ENCODE measurements around the gene ASNSD1. TPM values are rescaled to one million over a fixed set of nuclear protein-coding genes. Genes with fewer than 3 reads are reported as not detected.

Gene ASNSD1
- total RNA-seq, 1 experiment from 2014 or later = 14.8 TPM

DNA sequence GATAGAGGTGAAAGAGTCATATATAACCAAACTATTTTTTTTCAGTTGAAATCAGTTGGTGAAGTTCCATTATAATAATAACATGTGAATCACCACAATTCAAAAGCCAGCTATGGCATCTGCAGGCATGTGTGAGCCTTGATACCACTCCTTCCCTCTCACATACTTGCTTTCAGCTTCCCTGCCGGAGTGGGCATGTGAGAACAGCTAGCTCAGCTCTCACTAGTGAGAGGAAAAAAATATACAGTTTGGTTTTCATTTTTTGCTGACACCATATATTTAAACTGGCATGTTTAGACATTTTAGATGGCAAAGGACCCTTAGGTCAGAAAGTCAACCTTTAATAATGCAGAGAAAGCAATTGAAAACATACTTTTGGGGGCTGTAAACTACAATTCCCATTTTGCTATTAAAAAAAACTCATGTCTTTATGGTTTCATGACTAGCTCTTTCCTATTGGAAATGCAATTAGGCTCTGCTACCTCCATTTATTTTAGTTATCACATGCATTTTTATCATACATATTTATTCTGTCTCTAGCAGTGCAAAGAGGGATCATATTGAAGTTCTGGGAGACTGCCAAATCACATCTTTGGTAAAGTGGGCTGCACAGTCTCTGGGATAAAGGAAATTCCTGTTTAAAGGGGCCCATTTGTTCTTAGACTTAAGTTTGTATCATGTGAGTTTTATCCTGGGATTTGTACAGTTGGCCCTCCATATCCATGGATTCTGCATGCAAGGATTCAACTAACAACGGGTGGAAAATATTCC is 47.4 kb upstream of the ASNSD1 start:
- H3K4me3 ChIP-seq = no peak overlapping the region
- no TSS peak for BruUV-seq (replicated peaks)
- CTCF ChIA-PET = interaction anchor here (0.7 to 0.8 kb wide), 2 partner anchors 11 to 19 kb away, joined by 3 to 4 read pairs; no protein-coding TSS in a partner anchor
- H3K9me2 ChIP-seq (ENCODE audit: insufficient read depth) = no peaks in the 10 kb centered on the region
- H3K36me3 ChIP-seq (ENCODE audit: low read depth) = no peaks in the 10 kb centered on the region
- H3F3A ChIP-seq (ENCODE audit: insufficient read depth, low read depth) = no peaks in the 10 kb centered on the region
- intact Hi-C loops (cut with micrococcal nuclease; ENCODE audit: unreplicated experiment) = loop anchor here (1.0 kb wide), 1 partner anchor 33 kb away; no protein-coding TSS in a partner anchor
- H4K20me1 ChIP-seq (ENCODE audit: insufficient read depth) = no peaks in the 10 kb centered on the region
- H2AFZ ChIP-seq = no peak overlapping the region
- no peaks in the 10 kb centered on the region for H3K27me3 ChIP-seq (ENCODE audit: insufficient read depth, low read depth)
- no peaks in the 10 kb centered on the region for H3K9me3 ChIP-seq (ENCODE audit: insufficient read depth, low read depth)
- POLR2A ChIA-PET (ENCODE audit: unreplicated experiment) = no interaction called here
- no peak for DNase-seq
- TF ChIP-seq, protein P1, sequence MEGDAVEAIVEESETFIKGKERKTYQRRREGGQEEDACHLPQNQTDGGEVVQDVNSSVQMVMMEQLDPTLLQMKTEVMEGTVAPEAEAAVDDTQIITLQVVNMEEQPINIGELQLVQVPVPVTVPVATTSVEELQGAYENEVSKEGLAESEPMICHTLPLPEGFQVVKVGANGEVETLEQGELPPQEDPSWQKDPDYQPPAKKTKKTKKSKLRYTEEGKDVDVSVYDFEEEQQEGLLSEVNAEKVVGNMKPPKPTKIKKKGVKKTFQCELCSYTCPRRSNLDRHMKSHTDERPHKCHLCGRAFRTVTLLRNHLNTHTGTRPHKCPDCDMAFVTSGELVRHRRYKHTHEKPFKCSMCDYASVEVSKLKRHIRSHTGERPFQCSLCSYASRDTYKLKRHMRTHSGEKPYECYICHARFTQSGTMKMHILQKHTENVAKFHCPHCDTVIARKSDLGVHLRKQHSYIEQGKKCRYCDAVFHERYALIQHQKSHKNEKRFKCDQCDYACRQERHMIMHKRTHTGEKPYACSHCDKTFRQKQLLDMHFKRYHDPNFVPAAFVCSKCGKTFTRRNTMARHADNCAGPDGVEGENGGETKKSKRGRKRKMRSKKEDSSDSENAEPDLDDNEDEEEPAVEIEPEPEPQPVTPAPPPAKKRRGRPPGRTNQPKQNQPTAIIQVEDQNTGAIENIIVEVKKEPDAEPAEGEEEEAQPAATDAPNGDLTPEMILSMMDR (conservative IDR thresholded peaks at IDR 0.05) = no peak
- no peak for TF ChIP-seq EZH2 (IDR thresholded peaks at IDR 0.05; ENCODE audit: low read depth)
- H3K79me2 ChIP-seq (ENCODE audit: low read depth) = no peaks in the 10 kb centered on the region
- 0 out of 2 replicates have a peak, but pooled peaks cover 10% of the 10 kb centered on the region for H3K4me1 ChIP-seq (replicated peaks; ENCODE audit: insufficient read depth)
- no peak overlapping the region; the same call in 1 of the 2 replicates for H3K27ac ChIP-seq
- peak overlapping the region; percentile 54; the same call in 1 of the 2 replicates for H3K4me2 ChIP-seq

DNA sequence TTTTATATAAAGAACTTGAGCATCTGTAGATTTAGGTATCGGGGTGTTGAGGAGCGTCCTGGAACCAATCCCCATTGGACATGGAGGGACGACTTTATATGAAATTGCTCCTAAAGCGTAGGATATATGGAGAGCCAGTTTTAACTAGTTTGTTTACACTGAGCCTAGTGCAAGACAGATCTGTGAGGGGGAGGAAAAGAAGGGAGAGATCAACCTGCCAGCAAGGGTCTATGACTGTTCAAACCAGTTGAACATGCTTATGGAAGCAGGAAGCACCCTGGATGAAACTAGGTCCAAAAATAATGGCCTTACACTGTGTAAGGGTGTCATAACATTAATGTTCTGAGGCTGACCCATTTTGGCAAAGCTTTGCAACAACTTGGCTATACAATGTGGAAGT is 46.7 kb upstream of the ASNSD1 start:
- Histone ChIP-seq H3K79me2 (ENCODE audit: low read depth) (no peaks in the 10 kb centered on the region), H2AFZ (no peak overlapping the region), H3K27me3 (ENCODE audit: insufficient read depth, low read depth) (no peaks in the 10 kb centered on the region), H3K4me1 (replicated peaks; ENCODE audit: insufficient read depth) (0 out of 2 replicates have a peak, but pooled peaks cover 10% of the 10 kb centered on the region), H3K4me2 (no peak overlapping the region), H4K20me1 (ENCODE audit: insufficient read depth) (no peaks in the 10 kb centered on the region), H3K9me3 (ENCODE audit: insufficient read depth, low read depth) (no peaks in the 10 kb centered on the region), H3K36me3 (ENCODE audit: low read depth) (no peaks in the 10 kb centered on the region), H3K27ac (no peak overlapping the region), H3K9me2 (ENCODE audit: insufficient read depth) (no peaks in the 10 kb centered on the region), H3F3A (ENCODE audit: insufficient read depth, low read depth) (no peaks in the 10 kb centered on the region), H3K4me3 (no peak overlapping the region)
- ChIA-PET CTCF (no interaction called here), POLR2A (ENCODE audit: unreplicated experiment) (interaction anchor here (0.7 kb wide), 1 partner anchor 137 kb away, joined by 3 read pairs; no protein-coding TSS in a partner anchor)
- no peak for DNase-seq
- intact Hi-C loops (cut with micrococcal nuclease; ENCODE audit: unreplicated experiment) = no loop called here
- no TSS peak for BruUV-seq (replicated peaks)
- TF ChIP-seq, protein P1 (conservative IDR thresholded peaks at IDR 0.05) = no peak
- TF ChIP-seq EZH2 (IDR thresholded peaks at IDR 0.05; ENCODE audit: low read depth) = no peak

DNA sequence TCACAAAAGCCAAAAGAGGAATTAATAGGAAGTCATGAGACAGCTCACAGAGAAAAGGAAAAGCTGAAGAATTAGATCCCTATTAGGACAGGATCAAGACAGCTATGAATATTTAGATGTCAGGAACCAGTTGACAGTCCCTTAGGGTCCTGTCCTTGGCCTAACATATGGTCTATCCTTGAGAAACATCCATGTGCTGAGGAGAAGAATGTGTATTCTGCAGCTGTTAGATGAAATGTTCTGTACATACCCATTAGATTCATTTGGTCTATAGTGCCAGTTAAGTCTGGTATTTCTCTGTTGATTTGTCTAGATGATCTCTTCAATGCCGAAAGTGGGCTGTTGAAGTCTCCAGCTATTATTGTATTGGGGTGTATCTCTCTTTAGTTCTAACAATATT is 43.1 kb upstream of the ASNSD1 start:
- no peak for TF ChIP-seq EZH2 (IDR thresholded peaks at IDR 0.05; ENCODE audit: low read depth)
- TF ChIP-seq, protein P1 (conservative IDR thresholded peaks at IDR 0.05) = no peak
- no TSS peak for BruUV-seq (replicated peaks)
- CTCF ChIA-PET = no interaction called here

More for the DNA sequence above, 43.1 kb upstream of the ASNSD1 start:
- Histone ChIP-seq H3K4me3 (no peak overlapping the region), H3K79me2 (ENCODE audit: low read depth) (no peaks in the 10 kb centered on the region), H3K9me2 (ENCODE audit: insufficient read depth) (no peaks in the 10 kb centered on the region), H3K4me1 (replicated peaks; ENCODE audit: insufficient read depth) (0 out of 2 replicates have a peak, but pooled peaks cover 3% of the 10 kb centered on the region), H4K20me1 (ENCODE audit: insufficient read depth) (no peaks in the 10 kb centered on the region), H3K4me2 (no peak overlapping the region), H3F3A (ENCODE audit: insufficient read depth, low read depth) (no peaks in the 10 kb centered on the region), H3K36me3 (ENCODE audit: low read depth) (no peaks in the 10 kb centered on the region), H2AFZ (no peak overlapping the region), H3K9me3 (ENCODE audit: insufficient read depth, low read depth) (no peaks in the 10 kb centered on the region), H3K27me3 (ENCODE audit: insufficient read depth, low read depth) (no peaks in the 10 kb centered on the region), H3K27ac (no peak overlapping the region)
- no peak for DNase-seq
- intact Hi-C loops (cut with micrococcal nuclease; ENCODE audit: unreplicated experiment) = no loop called here
- POLR2A ChIA-PET (ENCODE audit: unreplicated experiment) = no interaction called here

Data from PC-9 (cell line).